Ishikawa (cell line): ENCODE measurements around the gene SLCO2A1.

Experiments
- CEBPB ChIP-seq: IDR thresholded peaks from 2 replicates; pipeline ENCODE4 v1.6.1; 2012
- CREB1 ChIP-seq: IDR thresholded peaks from 2 replicates; pipeline ENCODE4 v1.6.1; 2012; ENCODE audit warnings: low read depth
- EGR1 ChIP-seq: IDR thresholded peaks from 2 replicates; pipeline ENCODE4 v1.6.1; 2012
- EP300 ChIP-seq: IDR thresholded peaks from 2 replicates; pipeline ENCODE4 v1.6.1; 2012; ENCODE audit warnings: borderline replicate concordance
- FOXM1 ChIP-seq: IDR thresholded peaks from 2 replicates; pipeline ENCODE4 v1.6.1; 2012; ENCODE audit warnings: low read depth, borderline replicate concordance
- NFIC ChIP-seq: IDR thresholded peaks from 2 replicates; pipeline ENCODE4 v1.6.1; 2012
- RAD21 ChIP-seq: IDR thresholded peaks from 2 replicates; pipeline ENCODE4 v1.6.1; 2012; ENCODE audit warnings: low read depth
- TAF1 ChIP-seq: IDR thresholded peaks from 2 replicates; pipeline ENCODE4 v1.6.1; 2012; ENCODE audit warnings: low read depth, mild to moderate bottlenecking
- TCF12 ChIP-seq: IDR thresholded peaks from 2 replicates; pipeline ENCODE4 v1.6.1; 2012; ENCODE audit warnings: low read depth
- TEAD4 ChIP-seq: IDR thresholded peaks from 2 replicates; pipeline ENCODE4 v1.6.1; 2012
- YY1 ChIP-seq: IDR thresholded peaks from 2 replicates; pipeline ENCODE4 v1.6.1; 2012; ENCODE audit warnings: low read depth
- ZBTB7A ChIP-seq: IDR thresholded peaks from 2 replicates; pipeline ENCODE4 v1.6.1; 2012; ENCODE audit warnings: low read depth
- TF ChIP-seq, protein P1 (sequence below): IDR thresholded peaks from 2 replicates; pipeline ENCODE4 v1.6.1; 2012
- TF ChIP-seq, protein P2 (sequence below): IDR thresholded peaks from 2 replicates; pipeline ENCODE4 v1.6.1; 2012; ENCODE audit warnings: low read depth, mild to moderate bottlenecking
- TF ChIP-seq, protein P3 (sequence below): IDR thresholded peaks from 2 replicates; pipeline ENCODE4 v1.6.1; 2012

SLCO2A1 gene

DNA sequence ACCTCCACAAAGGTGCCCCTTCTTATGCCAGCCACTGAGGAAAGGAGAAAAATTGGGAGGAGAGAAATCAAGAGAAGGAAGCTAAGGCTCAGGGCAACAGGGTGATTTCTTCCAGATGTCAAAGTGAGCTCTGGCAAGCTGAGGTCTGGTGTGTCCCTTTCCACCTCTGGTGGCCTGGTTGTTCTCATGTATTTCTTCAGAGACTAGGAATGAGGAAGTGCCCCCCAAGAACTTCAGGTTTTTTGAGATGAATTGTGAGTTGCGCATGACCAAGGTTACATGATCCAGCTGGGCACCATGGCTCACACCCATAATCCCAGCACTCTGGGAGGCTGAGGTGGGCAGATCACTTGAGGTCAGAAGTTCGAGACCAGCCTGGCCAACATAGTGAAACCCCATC is 139.7 kb downstream of the SLCO2A1 start:
- TF ChIP-seq FOXM1, result no peak
- TF ChIP-seq, protein P1, sequence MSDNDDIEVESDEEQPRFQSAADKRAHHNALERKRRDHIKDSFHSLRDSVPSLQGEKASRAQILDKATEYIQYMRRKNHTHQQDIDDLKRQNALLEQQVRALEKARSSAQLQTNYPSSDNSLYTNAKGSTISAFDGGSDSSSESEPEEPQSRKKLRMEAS, result no peak
- TF ChIP-seq EGR1, result no peak
- TF ChIP-seq CEBPB, result no peak

DNA sequence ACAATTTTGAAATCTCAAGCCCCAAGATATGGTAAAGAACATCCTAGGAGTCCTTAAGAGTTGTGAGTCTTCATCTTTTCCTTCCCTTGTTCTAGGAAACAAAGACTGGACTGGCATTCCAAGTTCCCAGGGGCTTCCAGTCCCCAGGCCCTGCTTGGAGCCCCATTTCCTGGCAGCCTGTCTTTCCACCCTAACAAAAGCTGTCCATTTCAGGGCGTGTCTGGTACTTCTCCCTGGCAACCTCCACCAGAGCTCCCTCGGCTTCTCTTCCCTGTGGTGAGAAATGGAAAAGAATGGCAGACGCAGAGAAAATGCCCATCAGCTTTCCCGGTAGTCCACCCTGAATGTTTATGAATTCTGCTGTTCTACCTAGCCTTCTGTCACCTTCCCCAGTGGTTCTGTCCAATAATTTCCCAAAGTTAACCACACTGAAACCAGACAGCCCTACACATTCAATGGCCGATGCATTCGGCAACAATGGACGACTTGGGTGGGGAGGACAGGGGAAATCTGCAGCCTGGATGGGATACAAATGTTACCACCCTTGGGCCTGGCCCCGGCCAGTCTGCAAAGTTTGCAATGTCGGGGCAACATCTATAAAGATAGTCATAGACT is 140.9 kb downstream of the SLCO2A1 start:
- TF ChIP-seq EGR1, result no peak
- no peak for TF ChIP-seq TAF1
- TF ChIP-seq FOXM1, result no peak
- TF ChIP-seq, protein P1, result no peak
- TF ChIP-seq EP300, result no peak
- no peak for TF ChIP-seq CREB1
- TF ChIP-seq YY1, result no peak
- no peak for TF ChIP-seq TCF12
- TF ChIP-seq, protein P2, sequence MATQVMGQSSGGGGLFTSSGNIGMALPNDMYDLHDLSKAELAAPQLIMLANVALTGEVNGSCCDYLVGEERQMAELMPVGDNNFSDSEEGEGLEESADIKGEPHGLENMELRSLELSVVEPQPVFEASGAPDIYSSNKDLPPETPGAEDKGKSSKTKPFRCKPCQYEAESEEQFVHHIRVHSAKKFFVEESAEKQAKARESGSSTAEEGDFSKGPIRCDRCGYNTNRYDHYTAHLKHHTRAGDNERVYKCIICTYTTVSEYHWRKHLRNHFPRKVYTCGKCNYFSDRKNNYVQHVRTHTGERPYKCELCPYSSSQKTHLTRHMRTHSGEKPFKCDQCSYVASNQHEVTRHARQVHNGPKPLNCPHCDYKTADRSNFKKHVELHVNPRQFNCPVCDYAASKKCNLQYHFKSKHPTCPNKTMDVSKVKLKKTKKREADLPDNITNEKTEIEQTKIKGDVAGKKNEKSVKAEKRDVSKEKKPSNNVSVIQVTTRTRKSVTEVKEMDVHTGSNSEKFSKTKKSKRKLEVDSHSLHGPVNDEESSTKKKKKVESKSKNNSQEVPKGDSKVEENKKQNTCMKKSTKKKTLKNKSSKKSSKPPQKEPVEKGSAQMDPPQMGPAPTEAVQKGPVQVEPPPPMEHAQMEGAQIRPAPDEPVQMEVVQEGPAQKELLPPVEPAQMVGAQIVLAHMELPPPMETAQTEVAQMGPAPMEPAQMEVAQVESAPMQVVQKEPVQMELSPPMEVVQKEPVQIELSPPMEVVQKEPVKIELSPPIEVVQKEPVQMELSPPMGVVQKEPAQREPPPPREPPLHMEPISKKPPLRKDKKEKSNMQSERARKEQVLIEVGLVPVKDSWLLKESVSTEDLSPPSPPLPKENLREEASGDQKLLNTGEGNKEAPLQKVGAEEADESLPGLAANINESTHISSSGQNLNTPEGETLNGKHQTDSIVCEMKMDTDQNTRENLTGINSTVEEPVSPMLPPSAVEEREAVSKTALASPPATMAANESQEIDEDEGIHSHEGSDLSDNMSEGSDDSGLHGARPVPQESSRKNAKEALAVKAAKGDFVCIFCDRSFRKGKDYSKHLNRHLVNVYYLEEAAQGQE, result no peak
- TF ChIP-seq TEAD4, result no peak
- TF ChIP-seq RAD21, result no peak
- no peak for TF ChIP-seq ZBTB7A

DNA sequence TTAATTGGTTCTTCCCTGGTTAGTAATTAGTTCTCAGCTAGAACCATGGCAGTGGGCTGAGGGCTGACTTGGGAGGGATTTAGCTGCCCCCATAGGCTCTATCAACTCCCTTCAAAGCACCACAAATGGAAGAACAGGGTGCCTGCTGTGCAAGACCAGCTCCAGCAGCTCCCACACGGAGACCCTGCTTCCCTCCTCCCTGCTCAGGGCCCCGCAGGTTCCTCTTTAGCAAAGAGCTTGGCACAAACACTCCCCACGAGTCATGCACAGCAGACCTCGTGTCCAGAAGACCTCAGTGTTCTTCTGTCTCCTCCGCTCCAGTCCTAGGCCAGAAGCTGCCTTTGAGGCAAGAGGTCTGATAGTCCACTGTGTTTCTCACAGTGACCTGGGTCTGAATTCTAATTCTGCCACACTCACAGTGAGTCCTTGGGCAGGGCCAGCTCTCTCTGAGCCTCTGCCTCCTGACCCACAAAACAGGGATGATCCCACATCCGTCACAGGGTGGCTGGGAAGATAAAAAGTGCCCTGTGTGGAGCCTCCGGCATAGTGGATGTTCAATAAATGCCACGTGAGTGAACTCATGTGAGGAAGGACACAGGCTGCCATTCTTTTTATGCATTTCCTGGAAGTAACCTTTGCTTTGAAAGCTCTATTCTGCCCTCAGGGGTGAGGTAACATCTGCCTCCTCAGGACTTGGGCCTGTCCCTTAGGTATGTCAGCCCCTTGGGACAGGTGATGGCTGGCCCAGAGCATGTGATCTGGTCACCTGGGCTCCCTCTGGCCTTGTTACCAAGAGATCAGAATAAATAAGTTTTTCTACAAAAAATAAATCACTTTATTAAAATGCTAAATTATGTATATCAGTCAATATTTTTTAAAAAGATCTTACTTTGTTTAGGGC is 141.7 kb downstream of the SLCO2A1 start:
- TF ChIP-seq EP300 (no peak), EGR1 (no peak), TCF12 (no peak), RAD21 (no peak), NFIC (no peak), ZBTB7A (no peak), CREB1 (no peak), YY1 (no peak), TAF1 (no peak), FOXM1 (no peak), TEAD4 (no peak), CEBPB (no peak)
- TF ChIP-seq, protein P3, sequence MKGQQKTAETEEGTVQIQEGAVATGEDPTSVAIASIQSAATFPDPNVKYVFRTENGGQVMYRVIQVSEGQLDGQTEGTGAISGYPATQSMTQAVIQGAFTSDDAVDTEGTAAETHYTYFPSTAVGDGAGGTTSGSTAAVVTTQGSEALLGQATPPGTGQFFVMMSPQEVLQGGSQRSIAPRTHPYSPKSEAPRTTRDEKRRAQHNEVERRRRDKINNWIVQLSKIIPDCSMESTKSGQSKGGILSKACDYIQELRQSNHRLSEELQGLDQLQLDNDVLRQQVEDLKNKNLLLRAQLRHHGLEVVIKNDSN, result no peak
- TF ChIP-seq, protein P2, result no peak
- TF ChIP-seq, protein P1, result no peak

DNA sequence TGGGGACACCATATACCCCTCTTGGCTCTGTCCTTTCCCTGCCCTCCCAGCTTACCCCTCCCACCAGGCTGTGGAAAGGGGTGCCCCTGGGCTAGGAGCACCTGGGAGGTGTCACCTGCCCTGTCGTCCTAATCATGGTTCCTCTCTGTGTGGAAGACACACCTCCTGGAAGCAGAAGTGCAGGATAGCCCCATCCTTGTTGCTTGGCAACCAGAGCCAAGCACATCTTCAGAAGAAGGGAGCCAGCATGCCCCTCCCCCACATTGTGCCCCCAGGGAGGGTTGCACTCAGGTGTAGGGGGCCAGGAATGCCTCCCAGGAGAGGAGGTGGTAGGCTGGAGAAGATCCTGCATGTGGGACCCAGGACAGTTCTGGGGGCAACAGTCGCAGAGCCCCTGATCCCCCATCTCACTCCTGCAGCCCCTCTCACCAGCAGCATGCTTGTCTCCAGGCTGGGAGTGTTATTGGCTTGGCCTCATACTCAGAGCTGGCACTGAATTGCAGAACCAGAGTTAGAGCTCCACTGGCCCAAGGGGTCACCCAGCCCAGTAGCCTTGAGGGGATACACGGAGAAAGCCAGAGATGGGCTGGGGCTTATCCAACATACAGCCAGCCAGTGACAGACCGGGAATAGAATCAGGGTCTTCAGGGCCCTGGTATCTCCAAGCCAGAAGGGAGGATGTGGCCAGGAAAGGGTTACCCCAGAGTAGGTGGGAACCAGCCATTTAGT is 142.5 kb downstream of the SLCO2A1 start:
- TF ChIP-seq, protein P3, result no peak
- no peak for TF ChIP-seq CEBPB

DNA sequence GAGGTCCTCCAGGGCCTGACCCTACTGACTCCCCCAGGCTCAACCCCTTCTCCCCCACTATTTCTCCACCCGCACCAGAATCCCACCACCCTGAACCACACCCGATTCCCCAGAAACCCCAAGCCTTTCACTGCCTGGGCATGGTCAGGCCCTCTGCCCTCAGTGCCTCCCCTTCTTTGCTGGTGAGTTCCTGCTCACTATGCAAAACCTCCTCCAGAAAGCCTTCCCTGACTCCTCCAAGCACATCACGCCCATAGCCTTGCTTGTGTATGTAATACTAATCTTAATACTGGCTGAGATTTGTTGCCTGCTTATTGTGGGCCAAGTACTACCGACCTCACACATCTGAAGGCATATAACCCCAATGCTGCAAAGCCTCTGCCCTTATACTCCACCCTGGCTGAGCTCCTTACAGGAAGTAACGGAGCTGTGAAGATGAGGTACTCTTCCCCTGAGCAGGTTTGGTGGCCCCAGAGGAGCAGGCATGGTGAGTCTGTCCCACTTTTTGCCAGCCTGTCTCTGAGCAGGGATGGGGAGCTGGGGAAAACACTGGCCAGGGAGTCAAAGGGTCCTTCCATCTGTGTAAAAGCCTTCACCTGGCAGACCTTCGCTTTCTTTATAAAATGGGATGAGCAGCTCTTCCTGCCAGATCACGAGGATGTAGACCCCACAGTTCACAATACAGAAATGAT is 143.5 kb downstream of the SLCO2A1 start:
- TF ChIP-seq FOXM1 (no peak), TCF12 (no peak), YY1 (no peak), EGR1 (no peak), NFIC (no peak), TAF1 (no peak)
